HCEC 1CT (cell line): Measurements from ENCODE around the gene ACP6.
A peak's percentile ranks its signal among the peaks of the same experiment; 100 is the strongest.
"Not testable (repeated sequence)": the region's sequence is repeated elsewhere in the genome, so short reads cannot be mapped to it uniquely, and the experiment has no call there.

ENCODE experiments used
- DNase-seq: peaks from one replicate; pipeline ENCODE4 v3.0.0-alpha.2; 2017

The ACP6 gene

GRCh38 chr1:147619741-147620140 lies 50.6 kb downstream of the ACP6 start:
- DNase-seq = no peak

- no peak for DNase-seq
Observed at GRCh38 chr1:147618771-147619170, 51.6 kb downstream of the ACP6 start.

GRCh38 chr1:147618077-147618569 lies 52.2 kb downstream of the ACP6 start:
- DNase-seq = no peak

GRCh38 chr1:147614966-147615365 lies 55.4 kb downstream of the ACP6 start:
- not testable (repeated sequence) for DNase-seq

- DNase-seq = no peak
Observed at GRCh38 chr1:147613506-147613905, 56.8 kb downstream of the ACP6 start.

GRCh38 chr1:147612366-147612765 lies 58.0 kb downstream of the ACP6 start:
- DNase-seq = no peak

GRCh38 chr1:147611586-147611985 lies 58.7 kb downstream of the ACP6 start:
- no peak for DNase-seq

GRCh38 chr1:147611021-147611426 lies 59.3 kb downstream of the ACP6 start:
- no peak for DNase-seq

- DNase-seq = no peak
Observed at GRCh38 chr1:147609358-147609757, 61.0 kb downstream of the ACP6 start.

GRCh38 chr1:147608596-147608995 lies 61.7 kb downstream of the ACP6 start:
- no peak for DNase-seq

GRCh38 chr1:147605591-147605990 lies 64.7 kb downstream of the ACP6 start:
- no peak for DNase-seq

GRCh38 chr1:147603986-147604385 lies 66.3 kb downstream of the ACP6 start:
- DNase-seq = no peak

- peak; percentile 50 for DNase-seq
Observed at GRCh38 chr1:147600119-147601111, 69.9 kb downstream of the ACP6 start.

- DNase-seq = peak; percentile 92
Observed at GRCh38 chr1:147599362-147600118, 70.8 kb downstream of the ACP6 start.

GRCh38 chr1:147598621-147599361 lies 71.5 kb downstream of the ACP6 start:
- no peak for DNase-seq

- DNase-seq = no peak
Observed at GRCh38 chr1:147597010-147597409, 73.3 kb downstream of the ACP6 start.
